ENCODE results near the gene RSPH6A.

The RSPH6A gene

DNA sequence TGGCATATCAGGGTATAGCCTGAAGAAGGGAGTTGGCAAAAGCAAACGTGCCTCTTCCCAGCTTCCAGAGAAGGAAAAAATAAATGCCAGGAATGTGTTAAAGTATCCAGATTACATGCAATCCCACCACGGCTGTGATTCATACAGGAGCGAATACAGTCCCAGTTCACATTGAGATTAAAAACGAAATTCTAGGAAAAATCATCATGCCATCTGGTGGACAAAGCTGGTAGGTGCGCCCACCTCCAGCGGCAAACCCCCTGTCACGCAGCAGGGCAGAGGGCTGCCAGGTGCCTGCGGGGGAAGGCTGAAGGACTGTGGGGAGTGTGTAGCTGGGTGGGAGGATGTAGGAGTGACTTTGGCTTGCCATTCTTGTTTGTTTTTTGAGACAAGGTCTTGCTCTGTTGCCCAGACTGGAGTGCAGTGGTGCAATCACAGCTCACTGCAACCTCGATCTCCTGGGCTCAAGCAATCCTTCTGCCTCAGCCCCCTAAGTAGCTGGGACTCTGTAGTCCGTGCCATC is 16.1 kb downstream of the RSPH6A start (continued):
- TF ChIP-seq GLIS2 (tag by site-specific recombination; IDR thresholded peaks at IDR 0.05) (peak; percentile 80), ZNF776 (tag by site-specific recombination; IDR thresholded peaks at IDR 0.05; ENCODE audit: borderline replicate concordance) (no peak), OVOL3 (tag by site-specific recombination; IDR thresholded peaks at IDR 0.05) (no peak), ZNF394 (tag by site-specific recombination; IDR thresholded peaks at IDR 0.05; ENCODE audit: borderline replicate concordance) (no peak), REPIN1 (tag by site-specific recombination; IDR thresholded peaks at IDR 0.05; ENCODE audit: low read depth) (no peak), ZNF391 (tag by site-specific recombination; IDR thresholded peaks at IDR 0.05; ENCODE audit: borderline replicate concordance, low read depth) (no peak), HOXC10 (CRISPR knock-in tag; IDR thresholded peaks at IDR 0.05) (no peak), ZNF423 (tag by site-specific recombination; IDR thresholded peaks at IDR 0.05) (no peak)
- TF ChIP-seq, protein P1, sequence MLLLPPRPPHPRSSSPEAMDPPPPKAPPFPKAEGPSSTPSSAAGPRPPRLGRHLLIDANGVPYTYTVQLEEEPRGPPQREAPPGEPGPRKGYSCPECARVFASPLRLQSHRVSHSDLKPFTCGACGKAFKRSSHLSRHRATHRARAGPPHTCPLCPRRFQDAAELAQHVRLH (tag by site-specific recombination; IDR thresholded peaks at IDR 0.05) = no peak
- TF ChIP-seq, protein P2, sequence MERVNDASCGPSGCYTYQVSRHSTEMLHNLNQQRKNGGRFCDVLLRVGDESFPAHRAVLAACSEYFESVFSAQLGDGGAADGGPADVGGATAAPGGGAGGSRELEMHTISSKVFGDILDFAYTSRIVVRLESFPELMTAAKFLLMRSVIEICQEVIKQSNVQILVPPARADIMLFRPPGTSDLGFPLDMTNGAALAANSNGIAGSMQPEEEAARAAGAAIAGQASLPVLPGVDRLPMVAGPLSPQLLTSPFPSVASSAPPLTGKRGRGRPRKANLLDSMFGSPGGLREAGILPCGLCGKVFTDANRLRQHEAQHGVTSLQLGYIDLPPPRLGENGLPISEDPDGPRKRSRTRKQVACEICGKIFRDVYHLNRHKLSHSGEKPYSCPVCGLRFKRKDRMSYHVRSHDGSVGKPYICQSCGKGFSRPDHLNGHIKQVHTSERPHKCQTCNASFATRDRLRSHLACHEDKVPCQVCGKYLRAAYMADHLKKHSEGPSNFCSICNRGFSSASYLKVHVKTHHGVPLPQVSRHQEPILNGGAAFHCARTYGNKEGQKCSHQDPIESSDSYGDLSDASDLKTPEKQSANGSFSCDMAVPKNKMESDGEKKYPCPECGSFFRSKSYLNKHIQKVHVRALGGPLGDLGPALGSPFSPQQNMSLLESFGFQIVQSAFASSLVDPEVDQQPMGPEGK (tag by site-specific recombination; IDR thresholded peaks at IDR 0.05) = peak; percentile 69; the same call in 1 of the 2 replicates

DNA sequence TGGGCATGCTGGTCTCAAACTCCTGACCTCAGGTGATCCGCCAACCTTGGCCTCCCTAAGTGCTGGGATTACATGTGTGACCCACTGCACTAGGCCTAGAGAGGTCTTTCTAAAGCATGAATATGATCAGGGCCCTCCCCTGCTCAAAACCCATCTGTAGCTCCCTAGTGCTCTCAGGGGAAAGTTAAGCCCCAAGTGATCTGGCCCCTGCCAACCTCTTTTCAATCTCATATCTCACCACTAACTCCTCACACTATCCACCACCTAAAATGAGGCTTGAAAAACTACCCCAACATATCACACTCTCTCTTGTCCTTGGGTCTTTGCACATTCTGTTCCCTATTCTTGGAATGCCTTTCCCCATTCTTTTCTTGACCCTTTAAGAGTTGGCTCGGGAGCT is 20.5 kb downstream of the RSPH6A start:
- Histone ChIP-seq H3K9me3 (ENCODE audit: control insufficient read depth, insufficient read depth, low read depth, low read length) (no peaks in the 10 kb centered on the region), H3K4me1 (ENCODE audit: control insufficient read depth, insufficient read depth, low read length) (peaks cover 16% of the 10 kb centered on the region), H3K4me3 (ENCODE audit: low read depth, low read length) (no peak overlapping the region), H3K27ac (ENCODE audit: extremely low read depth, low read depth, low read length) (no peak overlapping the region), H3K36me3 (ENCODE audit: control insufficient read depth in 2 of 2, insufficient read depth in 1 of 2, low read length in 2 of 2) (peaks cover 6 to 10% of the 10 kb centered on the region in 2 experiments; a peak in 2 of 3 replicates)
- POLR2A ChIA-PET = interaction anchor here (0.6 to 1.1 kb wide), 2 partner anchors 12 to 25 kb away, joined by 3 read pairs; partner anchors contain the start of genes DMPK and SIX5
- TF ChIP-seq YY1 (tag by site-specific recombination; IDR thresholded peaks at IDR 0.05) (no peak), ZNF600 (tag by site-specific recombination; IDR thresholded peaks at IDR 0.05) (no peak), ZNF16 (tag by site-specific recombination; IDR thresholded peaks at IDR 0.05; ENCODE audit: low read depth) (peak; percentile 85)
- CTCF ChIA-PET = interaction anchor here (0.5 to 1.4 kb wide), 7 partner anchors 22 to 1188 kb away, joined by 3 to 6 read pairs (median 4); partner anchors contain the start of genes FBXO46 and SIX5

DNA sequence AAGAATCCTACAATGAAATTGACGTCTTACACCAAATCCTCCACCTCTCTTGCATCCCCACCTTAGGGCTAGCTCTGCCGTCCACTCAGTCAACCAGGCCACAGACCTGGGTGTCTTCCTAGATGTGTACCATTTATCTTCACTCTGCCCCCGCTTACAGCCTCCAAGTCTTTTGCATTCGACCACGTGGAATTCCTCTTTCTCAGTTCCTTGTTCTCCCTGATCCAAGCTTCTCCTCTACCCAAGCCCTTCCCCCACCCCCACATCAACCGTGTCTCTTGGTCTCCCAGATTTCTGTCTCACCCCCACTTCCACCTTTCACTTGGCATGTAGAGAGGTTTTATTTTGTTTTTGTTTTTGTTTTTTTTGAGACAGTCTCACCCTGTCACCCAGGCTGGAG is 21.2 kb downstream of the RSPH6A start:
- ChIA-PET CTCF (interaction anchor here (0.8 to 1.4 kb wide), 2 partner anchors 13 to 23 kb away, joined by 5 to 6 read pairs; no protein-coding TSS in a partner anchor), POLR2A (interaction anchor here (0.6 to 1.5 kb wide), 2 partner anchors 11 to 102 kb away, joined by 3 to 7 read pairs; partner anchors contain the start of genes DMPK and QPCTL)
- H3K27ac ChIP-seq (ENCODE audit: extremely low read depth, low read depth, low read length) = no peak overlapping the region
- TF ChIP-seq ZNF792 (tag by site-specific recombination; IDR thresholded peaks at IDR 0.05) (no peak), ZNF596 (tag by site-specific recombination; IDR thresholded peaks at IDR 0.05) (no peak), ZNF791 (tag by site-specific recombination; IDR thresholded peaks at IDR 0.05) (no peak), KLF10 (tag by site-specific recombination; IDR thresholded peaks at IDR 0.05) (no peak), ZNF561 (tag by site-specific recombination; IDR thresholded peaks at IDR 0.05; ENCODE audit: borderline replicate concordance) (no peak), ZNF366 (tag by site-specific recombination; conservative IDR thresholded peaks at IDR 0.05) (no peak), PRDM1 (tag by site-specific recombination; IDR thresholded peaks at IDR 0.05) (no peak), IKZF3 (tag by site-specific recombination; IDR thresholded peaks at IDR 0.05) (no peak), ZNF214 (tag by site-specific recombination; IDR thresholded peaks at IDR 0.05; ENCODE audit: borderline replicate concordance) (no peak), ZNF830 (tag by site-specific recombination; IDR thresholded peaks at IDR 0.05; ENCODE audit: low read depth) (no peak), ZNF211 (tag by site-specific recombination; IDR thresholded peaks at IDR 0.05; ENCODE audit: low read depth) (no peak), ZNF239 (tag by site-specific recombination; IDR thresholded peaks at IDR 0.05) (no peak), ZNF530 (tag by site-specific recombination; IDR thresholded peaks at IDR 0.05; ENCODE audit: low read depth) (no peak)
- TF ChIP-seq, protein P3, sequence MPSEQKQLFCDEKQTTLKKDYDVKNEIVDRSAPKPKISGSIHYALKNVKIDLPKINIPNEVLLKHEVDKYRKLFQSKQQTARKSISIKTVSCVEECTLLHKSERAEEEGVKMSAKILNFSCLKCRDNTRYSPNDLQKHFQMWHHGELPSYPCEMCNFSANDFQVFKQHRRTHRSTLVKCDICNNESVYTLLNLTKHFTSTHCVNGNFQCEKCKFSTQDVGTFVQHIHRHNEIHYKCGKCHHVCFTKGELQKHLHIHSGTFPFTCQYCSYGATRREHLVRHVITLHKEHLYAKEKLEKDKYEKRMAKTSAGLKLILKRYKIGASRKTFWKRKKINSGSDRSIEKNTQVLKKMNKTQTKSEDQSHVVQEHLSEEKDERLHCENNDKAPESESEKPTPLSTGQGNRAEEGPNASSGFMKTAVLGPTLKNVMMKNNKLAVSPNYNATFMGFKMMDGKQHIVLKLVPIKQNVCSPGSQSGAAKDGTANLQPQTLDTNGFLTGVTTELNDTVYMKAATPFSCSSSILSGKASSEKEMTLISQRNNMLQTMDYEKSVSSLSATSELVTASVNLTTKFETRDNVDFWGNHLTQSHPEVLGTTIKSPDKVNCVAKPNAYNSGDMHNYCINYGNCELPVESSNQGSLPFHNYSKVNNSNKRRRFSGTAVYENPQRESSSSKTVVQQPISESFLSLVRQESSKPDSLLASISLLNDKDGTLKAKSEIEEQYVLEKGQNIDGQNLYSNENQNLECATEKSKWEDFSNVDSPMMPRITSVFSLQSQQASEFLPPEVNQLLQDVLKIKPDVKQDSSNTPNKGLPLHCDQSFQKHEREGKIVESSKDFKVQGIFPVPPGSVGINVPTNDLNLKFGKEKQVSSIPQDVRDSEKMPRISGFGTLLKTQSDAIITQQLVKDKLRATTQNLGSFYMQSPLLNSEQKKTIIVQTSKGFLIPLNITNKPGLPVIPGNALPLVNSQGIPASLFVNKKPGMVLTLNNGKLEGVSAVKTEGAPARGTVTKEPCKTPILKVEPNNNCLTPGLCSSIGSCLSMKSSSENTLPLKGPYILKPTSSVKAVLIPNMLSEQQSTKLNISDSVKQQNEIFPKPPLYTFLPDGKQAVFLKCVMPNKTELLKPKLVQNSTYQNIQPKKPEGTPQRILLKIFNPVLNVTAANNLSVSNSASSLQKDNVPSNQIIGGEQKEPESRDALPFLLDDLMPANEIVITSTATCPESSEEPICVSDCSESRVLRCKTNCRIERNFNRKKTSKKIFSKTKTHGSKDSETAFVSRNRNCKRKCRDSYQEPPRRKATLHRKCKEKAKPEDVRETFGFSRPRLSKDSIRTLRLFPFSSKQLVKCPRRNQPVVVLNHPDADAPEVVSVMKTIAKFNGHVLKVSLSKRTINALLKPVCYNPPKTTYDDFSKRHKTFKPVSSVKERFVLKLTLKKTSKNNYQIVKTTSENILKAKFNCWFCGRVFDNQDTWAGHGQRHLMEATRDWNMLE (tag by site-specific recombination; conservative IDR thresholded peaks at IDR 0.05; ENCODE audit: low read depth) = no peak
- H3K4me3 ChIP-seq (ENCODE audit: low read depth, low read length) = no peak overlapping the region
- no peaks in the 10 kb centered on the region for H3K9me3 ChIP-seq (ENCODE audit: control insufficient read depth, insufficient read depth, low read depth, low read length)
- H3K4me1 ChIP-seq (ENCODE audit: control insufficient read depth, insufficient read depth, low read length) = peaks cover 13% of the 10 kb centered on the region
- peaks cover 13 to 17% of the 10 kb centered on the region in 2 experiments for H3K36me3 ChIP-seq (ENCODE audit: control insufficient read depth in 2 of 2, insufficient read depth in 1 of 2, low read length in 2 of 2)

Measured in HEK293 (cell line).